ENCODE measurements around the gene OSCAR.

Gene OSCAR

GRCh38 chr19:54094426-54095000, 6.1 kb downstream of the OSCAR start:
- DNase-seq (ENCODE audit: low read depth, low spot score): no peak

- no peak for DNase-seq (ENCODE audit: low read depth, low spot score)
Observed at GRCh38 chr19:54084410-54084809, 16.2 kb downstream of the OSCAR start.

- DNase-seq (ENCODE audit: low read depth, low spot score): no peak
Observed at GRCh38 chr19:54081032-54081431, 19.6 kb downstream of the OSCAR start, which contains the start of gene TARM1. Gene TARM1 (minus strand): TSS chr19:54081365. CDS start chr19:54081340, 25 bp downstream.

GRCh38 chr19:54077334-54077733, 23.3 kb downstream of the OSCAR start:
- DNase-seq (ENCODE audit: low read depth, low spot score): no peak

GRCh38 chr19:54074851-54075250, 25.8 kb downstream of the OSCAR start:
- DNase-seq (ENCODE audit: low read depth, low spot score): no peak

GRCh38 chr19:54073829-54074228, 26.8 kb downstream of the OSCAR start:
- no peak for DNase-seq (ENCODE audit: low read depth, low spot score)

- no peak for DNase-seq (ENCODE audit: low read depth, low spot score)
Observed at GRCh38 chr19:54069470-54069869, 31.1 kb downstream of the OSCAR start.

GRCh38 chr19:54063350-54064116, 37.1 kb downstream of the OSCAR start, which contains the start of gene VSTM1:
Gene VSTM1 (minus strand): TSS chr19:54063897. CDS start chr19:54063777, 120 bp downstream.
- DNase-seq (ENCODE audit: low read depth, low spot score): no peak

GRCh38 chr19:54062643-54063042, 38.0 kb downstream of the OSCAR start:
- DNase-seq (ENCODE audit: low read depth, low spot score): no peak

- no peak for DNase-seq (ENCODE audit: low read depth, low spot score)
Observed at GRCh38 chr19:54047616-54048015, 53.0 kb downstream of the OSCAR start.

- no peak for DNase-seq (ENCODE audit: low read depth, low spot score)
Observed at GRCh38 chr19:54045771-54046170, 54.8 kb downstream of the OSCAR start.

Data from activated CD4-positive, CD25-positive, alpha-beta regulatory T cell treated with anti-CD3 and anti-CD28 coated beads, Interleukin-2, amount 50 U/mL, for 16 hours (primary cell).